GM18505 (cell line): ENCODE results near the gene SNORC.
"Not testable (repeated sequence)": the region's sequence is repeated elsewhere in the genome, so short reads cannot be mapped to it uniquely, and the experiment has no call there.

Source experiments
- ATAC-seq: cut with Tn5 transposase; IDR thresholded peaks from one replicate; pipeline ENCODE4 v1.9.1; 2021; ENCODE audit not compliant: unreplicated experiment
- POLR2A ChIP-seq: IDR thresholded peaks from 4 replicates; pipeline ENCODE4 v1.6.1; 2011; ENCODE audit warnings: borderline replicate concordance; ENCODE audit not compliant: insufficient read depth, insufficient read length; ENCODE audit errors: extremely low read depth

SNORC gene

DNA sequence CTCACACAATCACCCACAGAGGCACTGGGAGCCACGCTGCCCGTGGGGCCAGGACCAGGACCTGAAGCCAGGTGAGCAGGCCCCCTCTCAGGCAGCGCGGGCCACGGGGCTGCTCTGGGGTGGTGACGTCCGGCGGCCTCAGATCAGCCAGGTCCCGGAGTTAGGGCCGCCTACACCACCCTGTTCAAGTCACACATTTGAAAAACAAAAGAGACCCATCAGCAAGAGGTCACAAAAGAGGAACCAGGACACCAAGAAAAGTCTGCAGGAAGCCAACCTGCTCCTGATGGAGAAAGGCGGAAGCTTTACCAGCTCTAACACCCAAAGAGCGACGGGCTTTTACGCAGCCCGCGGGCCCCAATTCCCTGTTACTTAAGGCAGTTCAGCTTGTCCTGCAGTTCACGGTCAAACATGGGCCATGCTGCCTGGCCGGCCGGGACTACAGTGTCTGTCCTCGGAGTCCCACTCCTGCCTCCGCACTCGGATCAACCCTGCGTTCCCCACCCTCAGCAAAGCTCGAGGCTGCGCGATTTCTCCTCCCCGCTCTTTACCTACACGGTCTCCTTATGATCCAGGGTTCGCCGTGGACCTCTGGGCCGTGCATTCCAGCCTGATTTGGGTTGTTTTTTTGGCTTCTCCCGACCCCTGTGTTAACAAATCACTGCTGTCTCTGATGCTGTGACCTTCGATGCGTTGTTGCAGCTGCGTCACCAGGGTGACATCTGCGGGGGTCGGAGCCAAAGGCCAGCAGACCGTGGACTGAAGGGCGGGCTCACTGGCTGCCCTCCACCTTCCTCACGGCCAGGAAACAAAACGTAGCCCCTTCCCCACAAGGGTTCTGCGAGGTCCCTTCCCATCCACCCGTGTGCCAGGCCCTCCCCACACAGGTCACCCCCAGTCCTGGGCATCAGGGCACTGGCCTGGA, 31.0 kb downstream of the SNORC start:
- TF ChIP-seq POLR2A, result no peak
- ATAC-seq, result no peak

DNA sequence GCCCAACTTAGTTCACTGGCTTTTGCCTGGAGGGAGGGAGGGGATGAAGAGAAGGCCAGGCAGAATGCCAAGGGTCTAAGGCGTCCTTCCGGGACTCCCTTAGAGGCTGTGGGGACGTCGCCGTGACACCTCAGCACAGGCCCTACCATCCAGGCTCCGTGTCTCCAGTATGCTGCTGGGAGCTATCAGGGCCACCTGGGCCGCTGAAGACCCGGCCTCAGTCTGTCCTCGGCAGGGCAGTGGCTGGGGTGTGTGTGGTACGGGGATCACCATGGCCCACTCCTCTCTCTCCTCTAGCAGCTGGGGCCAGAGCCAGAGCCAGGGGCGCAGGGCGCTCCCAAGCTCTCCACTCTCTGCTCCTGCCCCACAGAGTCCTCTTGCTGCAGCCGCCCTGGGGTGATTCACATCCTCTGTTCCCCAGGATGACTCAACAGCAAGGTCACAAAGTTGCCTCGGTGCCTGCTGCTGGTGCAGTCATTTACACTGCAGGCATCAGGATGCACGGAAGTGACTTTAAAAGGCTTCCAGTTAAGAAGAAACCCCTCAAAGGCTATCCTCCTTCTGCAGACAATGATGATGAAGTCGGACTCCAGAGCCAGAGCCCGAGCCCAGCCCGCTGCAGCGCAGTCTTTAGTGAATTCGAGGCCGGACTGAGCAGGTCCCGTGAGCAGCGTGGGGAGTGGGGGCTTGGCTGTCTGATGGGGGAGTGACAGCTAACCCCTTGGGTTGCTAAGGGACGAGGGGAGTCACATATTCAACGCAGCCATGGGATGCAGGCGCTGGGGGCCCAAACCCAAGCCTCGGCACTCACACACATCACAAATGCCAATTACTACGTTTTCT, 31.9 kb downstream of the SNORC start:
- no peak for TF ChIP-seq POLR2A
- no peak for ATAC-seq

GRCh38 chr2:232903989-232904388, 33.9 kb downstream of the SNORC start:
- no peak for ATAC-seq
- no peak for TF ChIP-seq POLR2A

GRCh38 chr2:232906867-232907717, 37.0 kb downstream of the SNORC start:
- ATAC-seq, result not testable (repeated sequence)

- not testable (repeated sequence) for ATAC-seq
Measured at GRCh38 chr2:232907718-232908085, 37.6 kb downstream of the SNORC start.

GRCh38 chr2:232908695-232909094, 38.6 kb downstream of the SNORC start:
- no peak for TF ChIP-seq POLR2A
- no peak for ATAC-seq

GRCh38 chr2:232910376-232910775, 40.3 kb downstream of the SNORC start:
- ATAC-seq, result no peak
- no peak for TF ChIP-seq POLR2A

GRCh38 chr2:232911712-232912277, 41.7 kb downstream of the SNORC start:
- ATAC-seq, result no peak
- no peak for TF ChIP-seq POLR2A

DNA sequence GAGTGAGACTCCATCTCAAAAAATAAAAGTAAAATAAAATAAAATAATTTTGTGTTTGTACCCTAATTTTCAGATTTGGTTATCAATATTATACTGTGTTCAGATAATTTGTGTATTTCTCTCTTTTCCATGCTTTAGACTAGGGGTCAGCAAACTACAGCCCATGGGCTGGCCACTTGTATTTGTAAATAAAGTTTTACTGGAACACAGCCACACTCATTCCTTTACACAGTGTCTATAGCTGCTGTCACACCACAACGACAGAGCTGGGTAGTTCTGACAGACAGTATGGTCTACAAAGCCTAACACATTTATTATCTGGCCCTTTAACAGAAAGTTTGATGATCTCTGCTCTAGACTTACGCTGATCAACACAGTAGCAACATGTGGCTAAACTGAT, 43.8 kb downstream of the SNORC start:
- TF ChIP-seq POLR2A, result no peak
- no peak for ATAC-seq

DNA sequence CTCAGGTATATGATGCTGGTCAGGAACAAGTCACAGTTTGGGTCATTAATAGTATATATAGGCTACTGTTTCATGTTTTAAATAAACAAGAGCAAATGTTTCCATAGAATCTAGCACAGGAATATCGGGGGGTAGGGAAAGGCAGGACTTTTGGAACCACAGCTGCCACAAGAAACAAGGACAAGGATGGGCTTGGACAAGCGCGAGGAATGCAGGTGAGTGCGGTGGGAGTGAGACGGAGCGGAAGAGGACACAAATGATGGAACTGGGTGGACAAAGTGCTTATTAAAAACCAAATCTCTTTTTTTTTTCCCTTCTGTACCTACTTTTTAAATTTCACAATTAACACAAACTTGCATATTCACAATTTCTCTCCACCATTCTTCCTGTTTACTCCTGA, 49.1 kb downstream of the SNORC start:
- TF ChIP-seq POLR2A, result no peak
- ATAC-seq, result no peak

GRCh38 chr2:232920055-232920454, 50.0 kb downstream of the SNORC start:
- no peak for TF ChIP-seq POLR2A
- no peak for ATAC-seq

- no peak for TF ChIP-seq POLR2A
- ATAC-seq, result no peak
Measured at GRCh38 chr2:232920760-232921159, 50.7 kb downstream of the SNORC start.

- no peak for ATAC-seq
- TF ChIP-seq POLR2A, result no peak
Measured at GRCh38 chr2:232924433-232924832, 54.4 kb downstream of the SNORC start.
